Measurements from ENCODE around the gene OR52E8.

DNA sequence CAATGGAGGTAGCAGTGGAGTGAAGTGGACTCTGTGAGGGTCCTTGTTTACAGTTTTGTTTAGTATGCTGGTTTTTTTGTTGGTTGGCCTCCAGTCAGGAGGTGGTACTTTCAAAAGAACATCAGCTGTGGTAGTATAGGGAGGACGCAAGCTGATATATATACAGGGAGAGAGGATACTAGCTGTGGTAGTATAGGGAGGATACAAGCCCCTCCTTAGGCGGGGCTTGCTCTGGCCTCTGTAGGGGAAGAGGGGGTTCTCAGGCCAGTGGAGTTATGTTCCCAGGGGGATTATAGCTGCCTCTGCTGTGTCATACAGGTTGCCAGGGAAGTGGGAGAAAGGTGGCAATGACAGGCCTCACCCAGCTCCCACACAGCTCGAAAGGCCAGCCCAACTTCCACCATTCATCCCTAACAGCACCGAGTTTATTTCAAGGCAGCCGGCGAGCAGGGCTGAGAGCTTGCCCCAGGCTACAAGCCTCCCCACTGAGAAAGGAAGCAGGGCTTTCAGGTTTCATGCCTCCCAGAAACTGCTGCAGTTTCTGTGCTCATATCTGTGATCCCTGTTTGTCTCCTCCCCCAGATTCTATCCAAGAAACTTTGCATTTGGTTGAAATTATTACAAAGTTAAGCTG, 26.2 kb downstream of the OR52E8 start:
- TF ChIP-seq, protein P1, sequence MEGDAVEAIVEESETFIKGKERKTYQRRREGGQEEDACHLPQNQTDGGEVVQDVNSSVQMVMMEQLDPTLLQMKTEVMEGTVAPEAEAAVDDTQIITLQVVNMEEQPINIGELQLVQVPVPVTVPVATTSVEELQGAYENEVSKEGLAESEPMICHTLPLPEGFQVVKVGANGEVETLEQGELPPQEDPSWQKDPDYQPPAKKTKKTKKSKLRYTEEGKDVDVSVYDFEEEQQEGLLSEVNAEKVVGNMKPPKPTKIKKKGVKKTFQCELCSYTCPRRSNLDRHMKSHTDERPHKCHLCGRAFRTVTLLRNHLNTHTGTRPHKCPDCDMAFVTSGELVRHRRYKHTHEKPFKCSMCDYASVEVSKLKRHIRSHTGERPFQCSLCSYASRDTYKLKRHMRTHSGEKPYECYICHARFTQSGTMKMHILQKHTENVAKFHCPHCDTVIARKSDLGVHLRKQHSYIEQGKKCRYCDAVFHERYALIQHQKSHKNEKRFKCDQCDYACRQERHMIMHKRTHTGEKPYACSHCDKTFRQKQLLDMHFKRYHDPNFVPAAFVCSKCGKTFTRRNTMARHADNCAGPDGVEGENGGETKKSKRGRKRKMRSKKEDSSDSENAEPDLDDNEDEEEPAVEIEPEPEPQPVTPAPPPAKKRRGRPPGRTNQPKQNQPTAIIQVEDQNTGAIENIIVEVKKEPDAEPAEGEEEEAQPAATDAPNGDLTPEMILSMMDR (conservative IDR thresholded peaks at IDR 0.05; ENCODE audit: low read length) = no peak
- TF ChIP-seq EZH2phosphoT487 (IDR thresholded peaks at IDR 0.05; ENCODE audit: borderline replicate concordance) = no peak

All from Loucy (cell line).